HepG2 (cell line): Measurements from ENCODE around the gene KCTD13. TPM values are rescaled to one million over a fixed set of nuclear protein-coding genes. Genes with fewer than 3 reads are reported as not detected.

Experiments
- AHR ChIP-seq: IDR thresholded peaks from 2 replicates; pipeline ENCODE4 v1.6.1; 2018; ENCODE audit warnings: missing genetic modification reagents, missing compliant biosample characterization
- BATF2 ChIP-seq: sonication (generic); formaldehyde crosslinking; IDR thresholded peaks from 2 replicates; pipeline ENCODE4 v1.8.0; 2022; ENCODE audit warnings: mild to moderate bottlenecking, missing genetic modification reagents, moderate library complexity
- CBFB ChIP-seq: sonication (generic); formaldehyde crosslinking; IDR thresholded peaks from 2 replicates; pipeline ENCODE4 v1.4.0; 2020; ENCODE audit warnings: missing genetic modification reagents
- HIC2 ChIP-seq: sonication (generic); formaldehyde crosslinking; IDR thresholded peaks from 2 replicates; pipeline ENCODE4 v1.9.0; 2022; ENCODE audit warnings: low read depth, missing genetic modification reagents
- KLF11 ChIP-seq: IDR thresholded peaks from 2 replicates; pipeline ENCODE4 v1.6.1; 2016; ENCODE audit warnings: missing compliant biosample characterization
- KLF15 ChIP-seq: sonication (generic); formaldehyde crosslinking; IDR thresholded peaks from 2 replicates; pipeline ENCODE4 v1.8.1; 2023; ENCODE audit warnings: borderline replicate concordance, mild to moderate bottlenecking, inconsistent platforms, missing genetic modification reagents, mixed read lengths
- NCOA2 ChIP-seq: sonication (generic); formaldehyde crosslinking; IDR thresholded peaks from 2 replicates; pipeline ENCODE4 v1.8.0; 2022; ENCODE audit warnings: inconsistent platforms
- PLRG1 ChIP-seq: fragments of 450-650 bp; conservative IDR thresholded peaks from 2 replicates; pipeline ENCODE4 v1.6.1; 2016
- RFXAP ChIP-seq: sonication (generic); formaldehyde crosslinking; IDR thresholded peaks from 2 replicates; pipeline ENCODE4 v1.4.0; 2020; ENCODE audit warnings: missing genetic modification reagents, borderline replicate concordance
- TFDP1 ChIP-seq: IDR thresholded peaks from 2 replicates; pipeline ENCODE4 v1.6.1; 2016; ENCODE audit warnings: missing compliant biosample characterization, missing genetic modification reagents, borderline replicate concordance
- THAP11 ChIP-seq: IDR thresholded peaks from 2 replicates; pipeline ENCODE4 v1.6.1; 2016; ENCODE audit warnings: missing biosample characterization, missing genetic modification reagents
- ZBTB42 ChIP-seq: sonication (generic); formaldehyde crosslinking; IDR thresholded peaks from 2 replicates; pipeline ENCODE4 v1.5.0; 2020; ENCODE audit warnings: mild to moderate bottlenecking, missing genetic modification reagents
- ZMYM4 ChIP-seq: sonication (generic); formaldehyde crosslinking; IDR thresholded peaks from 2 replicates; pipeline ENCODE4 v1.8.1; 2023; ENCODE audit warnings: mild to moderate bottlenecking, missing genetic modification reagents
- ZNF143 ChIP-seq: sonication (generic); formaldehyde crosslinking; IDR thresholded peaks from 2 replicates; pipeline ENCODE4 v1.4.0; 2020; ENCODE audit warnings: missing genetic modification reagents
- ZNF224 ChIP-seq: sonication (generic); formaldehyde crosslinking; IDR thresholded peaks from 2 replicates; pipeline ENCODE4 v1.5.0; 2020; ENCODE audit warnings: mild to moderate bottlenecking, missing genetic modification reagents
- ZNF333 ChIP-seq: sonication (generic); formaldehyde crosslinking; IDR thresholded peaks from 2 replicates; pipeline ENCODE4 v1.4.0; 2020; ENCODE audit warnings: mild to moderate bottlenecking, missing genetic modification reagents, borderline replicate concordance
- ZNF878 ChIP-seq: sonication (generic); formaldehyde crosslinking; IDR thresholded peaks from 2 replicates; pipeline ENCODE4 v1.8.1; 2023; ENCODE audit warnings: mild to moderate bottlenecking, missing genetic modification reagents, moderate library complexity
- ZSCAN31 ChIP-seq: sonication (generic); formaldehyde crosslinking; IDR thresholded peaks from 2 replicates; pipeline ENCODE4 v1.5.0; 2020; ENCODE audit warnings: low read depth, mild to moderate bottlenecking, missing genetic modification reagents
- polyA plus RNA-seq, 8 experiments: library from polyadenylated mRNA; depleted of rRNA in 3 of 8; stranded (reverse) in 7 of 8; unstranded in 1 of 8; fragments of >200 nt; fragmentation: Illumina TruSeq in 4 of 8; extraction: Trizol in 4 of 8; gene quantifications; 2 replicates each; pipeline versions ENCODE4 v1.2.1 to v1.2.3, GENCODE V29; 2011 to 2016; ENCODE audit warnings: low read depth in 4 of 8, missing spikeins in 1 of 8, mixed read lengths in 1 of 8; ENCODE audit not compliant: insufficient read depth in 1 of 8
- total RNA-seq, 5 experiments: library from RNA; depleted of rRNA; stranded (reverse); fragments of >200 nt; fragmentation: Illumina TruSeq; extraction: Trizol; gene quantifications; 2 replicates each; pipeline ENCODE4 v1.2.3, GENCODE V29; 2016; ENCODE audit warnings: low read depth in 1 of 5

Gene KCTD13
- total and polyA plus RNA-seq, 2 of the 13 experiments (the other 11 are each of a cell fraction or from before 2014, with no cell fraction given): 6.3 to 14.7 TPM

- no peak for TF ChIP-seq ZNF333 (CRISPR knock-in tag)
- no peak for TF ChIP-seq PLRG1
- 0 out of 2 replicates have a peak, but pooled peaks have one; percentile 60 for TF ChIP-seq HIC2 (CRISPR knock-in tag)
- peak; percentile 57 for TF ChIP-seq NCOA2 (CRISPR knock-in tag)
- peak; percentile 72; the same call in 1 of the 2 replicates for TF ChIP-seq ZMYM4
- peak; percentile 62 for TF ChIP-seq AHR (CRISPR knock-in tag)
- peak; percentile 54 for TF ChIP-seq ZBTB42 (CRISPR knock-in tag)
- peak; percentile 82 for TF ChIP-seq THAP11
- peak; percentile 94; the same call in 1 of the 2 replicates for TF ChIP-seq KLF15 (CRISPR knock-in tag)
- TF ChIP-seq ZNF143: peak; percentile 49; the same call in 1 of the 2 replicates
- peak; percentile 97 for TF ChIP-seq ZSCAN31 (CRISPR knock-in tag)
- peak; percentile 88 for TF ChIP-seq RFXAP (CRISPR knock-in tag)
- TF ChIP-seq ZNF878: no peak
- TF ChIP-seq CBFB: peak; percentile 67
- TF ChIP-seq TFDP1 (CRISPR knock-in tag): peak; percentile 82
- TF ChIP-seq KLF11: peak; percentile 1
- no peak for TF ChIP-seq ZNF224 (CRISPR knock-in tag)
- TF ChIP-seq BATF2 (CRISPR knock-in tag): peak; percentile 76
These were observed at the start of gene KCTD13 (continued) for GRCh38 chr16:29925781-29926710.
